NT2/D1 (cell line): ENCODE results near the gene TNN.

Source experiments
- SUZ12 ChIP-seq: IDR thresholded peaks from 2 replicates; pipeline ENCODE4 v1.6.1; 2011; ENCODE audit not compliant: insufficient read length, insufficient read depth; ENCODE audit errors: extremely low read depth
- YY1 ChIP-seq: IDR thresholded peaks from 2 replicates; pipeline ENCODE4 v1.6.1; 2011; ENCODE audit not compliant: insufficient read length, insufficient read depth

DNA sequence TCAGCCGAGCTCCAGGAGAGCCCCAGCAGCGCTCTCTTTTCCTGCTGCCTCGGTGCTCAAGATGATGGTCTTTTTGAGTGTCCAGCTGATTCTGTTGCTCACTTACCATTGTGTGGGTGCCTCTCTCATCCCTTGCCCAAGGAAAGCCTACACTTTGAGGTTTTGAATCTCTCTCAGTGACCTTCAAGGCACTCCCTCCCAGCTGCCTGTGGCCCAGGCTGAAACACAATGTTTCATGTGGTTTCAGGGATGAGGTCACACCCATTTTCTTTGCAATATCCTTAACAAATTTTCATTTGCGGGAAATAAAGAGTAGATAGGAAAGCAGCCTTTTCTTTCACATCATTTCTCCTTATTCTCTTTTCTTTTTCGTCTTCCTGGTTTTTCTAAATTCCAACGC is 31.8 kb upstream of the TNN start:
- TF ChIP-seq YY1 (no peak), SUZ12 (no peak)
